CD4-positive, alpha-beta T cell (primary cell): ENCODE data around the gene S100Z. TPM values are rescaled to one million over a fixed set of nuclear protein-coding genes. Genes with fewer than 3 reads are reported as not detected.

ENCODE experiments used
- ATAC-seq: fragments of 200-7000 bp; cut with Tn5 transposase; one replicate; pipeline ENCODE4 v1.10.0; 2022; ENCODE audit warnings: mild to moderate bottlenecking; ENCODE audit not compliant: poor library complexity
- CTCF ChIA-PET: fragments of 350-600 bp; sonication (Branson Sonifier 250); formaldehyde crosslinking; loops from one replicate; lab custom pipeline; 2021; ENCODE audit warnings: antibody characterized with exemption, inconsistent platforms; lab: Charles Lee
- POLR2A ChIA-PET: fragments of 350-600 bp; sonication (Branson Sonifier 250); formaldehyde crosslinking; loops from one replicate; lab custom pipeline; 2021; ENCODE audit warnings: antibody characterized with exemption, inconsistent platforms; lab: Charles Lee
- DNase-seq, 14 experiments: peaks; one replicate each; pipeline ENCODE4 v3.0.0-alpha.2; 2013 to 2020; ENCODE audit warnings: mixed read lengths in 2 of 14
- H3K27ac ChIP-seq, 2 donors: one replicate each; pipeline versions ENCODE4 v1.5.1 to v1.7.0; 2013; ENCODE audit warnings: low read length in 2 of 2, low read depth in 1 of 2, mild to moderate bottlenecking in 1 of 2
- H3K27me3 ChIP-seq, 2 experiments: 1 replicate in 1 of 2; 2 replicates in 1 of 2; pipeline versions ENCODE4 v1.6.1 to v1.7.0; 2013; ENCODE audit warnings: low read length in 2 of 2, control low read depth in 1 of 2, mild to moderate bottlenecking in 1 of 2, moderate library complexity in 1 of 2; ENCODE audit not compliant: insufficient read depth in 2 of 2, control insufficient read depth in 1 of 2
- H3K36me3 ChIP-seq: one replicate; pipeline ENCODE4 v1.6.1; 2013; ENCODE audit warnings: low read length, control low read depth; ENCODE audit not compliant: insufficient read depth
- H3K4me1 ChIP-seq: one replicate; pipeline ENCODE4 v1.6.1; 2013; ENCODE audit warnings: low read length, control low read depth; ENCODE audit not compliant: insufficient read depth
- H3K4me3 ChIP-seq: one replicate; pipeline ENCODE4 v1.5.1; 2013; ENCODE audit warnings: mild to moderate bottlenecking, low read length, moderate library complexity
- H3K9me3 ChIP-seq, 2 experiments: 1 replicate in 1 of 2; 2 replicates in 1 of 2; pipeline versions ENCODE4 v1.6.1 to v1.7.0; 2013; ENCODE audit warnings: low read length in 2 of 2, mild to moderate bottlenecking in 2 of 2, control low read depth in 1 of 2, moderate library complexity in 1 of 2; ENCODE audit not compliant: control insufficient read depth in 1 of 2, insufficient read depth in 1 of 2
- H3K27ac Mint-ChIP-seq: one replicate; pipeline ENCODE4 v1.8.0; 2020; ENCODE audit warnings: mixed read lengths
- H3K27me3 Mint-ChIP-seq: one replicate; pipeline ENCODE4 v1.8.0; 2021; ENCODE audit warnings: mixed read lengths
- H3K36me3 Mint-ChIP-seq: one replicate; pipeline ENCODE4 v1.8.0; 2021; ENCODE audit warnings: low read depth, mixed read lengths
- H3K4me1 Mint-ChIP-seq: one replicate; pipeline ENCODE4 v1.8.0; 2021; ENCODE audit warnings: low read depth, mixed read lengths
- H3K4me3 Mint-ChIP-seq: one replicate; pipeline ENCODE4 v1.8.0; 2020; ENCODE audit warnings: mild to moderate bottlenecking, mixed read lengths
- H3K9me3 Mint-ChIP-seq: one replicate; pipeline ENCODE4 v1.8.0; 2020; ENCODE audit warnings: mixed read lengths
- CTCF ChIP-seq: fragments of 200-600 bp; IDR thresholded peaks from one replicate; pipeline ENCODE4 v1.8.0; 2022; ENCODE audit warnings: antibody characterized with exemption, mild to moderate bottlenecking
- intact Hi-C, 2 experiments: fragments of 100-400 bp; cut with DNase I in 1 of 2; cut with micrococcal nuclease in 1 of 2; formaldehyde crosslinking; loops; one replicate each; pipeline versions ENCODE4 v1.15.1 to v1.9.0; 2023 to 2025; cut with DNase I, micrococcal nuclease
- polyA plus RNA-seq, 2 donors: library from polyadenylated mRNA; unstranded; fragments of 120-200 nt; gene quantifications; one replicate each; pipeline ENCODE4 v1.2.1, GENCODE V29; 2013
- total RNA-seq, 174 experiments: library from RNA in 2 of 174; stranded (reverse) in 2 of 174; gene quantifications; one replicate each; pipeline ENCODE4 v1.2.3 and lab custom pipeline; 2021 to 2026

The S100Z gene
- total RNA-seq (under 1 TPM; 0.22 to 0.47 TPM), total RNA-seq (lab: John Stamatoyannopoulos, UW) (0 to 1.3 (median 0.32) reads per million in 172 experiments)
- polyA plus RNA-seq (2013, experiment 1 of 2): 3.7 TPM
- 1.6 TPM for polyA plus RNA-seq (2013, experiment 2 of 2)

DNA sequence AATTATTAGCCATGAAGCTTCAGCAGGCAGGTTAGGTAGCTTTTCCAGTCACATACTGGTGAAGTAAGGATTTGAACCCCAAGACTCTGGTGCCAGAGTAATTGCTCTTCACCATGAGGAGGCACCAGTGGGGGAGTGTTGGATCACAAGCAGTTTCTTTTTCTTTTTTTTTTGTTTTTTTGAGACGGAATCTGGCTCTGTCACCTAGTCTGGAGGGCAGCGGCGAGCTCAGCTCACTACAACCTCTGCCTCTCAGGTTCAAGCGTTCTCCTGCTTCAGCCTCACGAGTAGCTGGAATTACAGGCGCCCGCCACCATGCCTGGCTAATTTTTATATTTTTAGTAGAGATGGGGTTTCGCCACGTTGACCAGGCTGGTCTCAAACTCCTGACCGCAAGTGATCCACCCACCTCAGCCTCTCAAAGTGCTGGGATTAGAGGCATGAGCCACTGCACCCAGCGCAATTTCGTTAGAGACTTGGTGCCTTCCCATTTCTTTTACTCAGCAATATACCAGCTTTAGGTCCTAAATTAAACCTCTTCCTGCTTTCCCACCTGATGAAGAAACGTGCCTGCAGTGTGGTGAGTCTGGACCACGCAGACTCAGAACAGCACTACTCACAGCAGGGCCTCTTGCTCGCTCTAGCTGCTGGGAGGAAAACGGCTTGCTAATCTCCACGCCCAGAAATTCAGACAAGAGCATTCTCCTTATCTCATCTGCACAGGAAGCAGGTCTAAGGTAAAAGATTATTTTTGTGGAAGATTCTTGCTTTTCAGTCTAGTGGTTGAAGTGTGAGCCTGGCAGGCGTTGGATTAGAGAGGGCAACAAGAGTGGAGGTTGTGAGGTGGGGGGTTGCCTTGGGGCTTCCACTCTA is at the start of gene S100Z:
Gene S100Z (plus strand): TSS at position 596 of the 873 bp plus-strand sequence. CDS start 25,346 bp downstream, outside the sequence.
- no peaks in the 10 kb centered on the region for H3K9me3 ChIP-seq
- CTCF ChIA-PET: no interaction called here
- H3K9me3 Mint-ChIP-seq: no peaks in the 10 kb centered on the region
- H3K27ac Mint-ChIP-seq: peak within 1 kb of the TSS; percentile 48
- POLR2A ChIA-PET: interaction anchor here (0.6 to 1.3 kb wide), 2 partner anchors 180 to 1366 kb away, joined by 3 read pairs; no protein-coding TSS in a partner anchor
- peak within 1 kb of the TSS; percentile 38 for H3K4me3 Mint-ChIP-seq
- H3K4me1 Mint-ChIP-seq: peaks cover 31% of the 10 kb centered on the region
- H3K27me3 ChIP-seq: no peaks in the 10 kb centered on the region
- H3K4me3 ChIP-seq: peak within 1 kb of the TSS; percentile 13
- intact Hi-C loops: loop anchor here in 1 of 2 experiments (2.0 kb wide), 1 partner anchor 31 kb away; the partner anchor contains the start of gene F2RL1
- H3K4me1 ChIP-seq: peaks cover 25% of the 10 kb centered on the region
- peak within 1 kb of the TSS in 1 of 2 donors; percentile 56 for H3K27ac ChIP-seq
- no peaks in the 10 kb centered on the region for H3K36me3 Mint-ChIP-seq
- no peak for TF ChIP-seq CTCF
- ATAC-seq (peak; percentile 93), DNase-seq (peak; percentile 6 to 69 (median 30))
- no peaks in the 10 kb centered on the region for H3K27me3 Mint-ChIP-seq
- no peaks in the 10 kb centered on the region for H3K36me3 ChIP-seq

GRCh38 chr5:76800579-76800978 is 49.2 kb upstream of the S100Z start:
- Mint-ChIP-seq H3K27me3 (no peaks in the 10 kb centered on the region), H3K36me3 (no peaks in the 10 kb centered on the region), H3K9me3 (no peaks in the 10 kb centered on the region), H3K27ac (no peak overlapping the region), H3K4me1 (no peaks in the 10 kb centered on the region), H3K4me3 (no peak overlapping the region)
- no peak for TF ChIP-seq CTCF
- intact Hi-C loops: no loop called here
- ChIA-PET POLR2A (no interaction called here), CTCF (no interaction called here)
- no peaks in the 10 kb centered on the region for H3K27me3 ChIP-seq
- ATAC-seq: no peak
- no peaks in the 10 kb centered on the region for H3K36me3 ChIP-seq
- no peaks in the 10 kb centered on the region for H3K9me3 ChIP-seq
- H3K4me3 ChIP-seq: no peak overlapping the region
- no peak for DNase-seq
- H3K4me1 ChIP-seq: no peaks in the 10 kb centered on the region
- H3K27ac ChIP-seq: no peak overlapping the region

GRCh38 chr5:76801159-76801802 is 48.5 kb upstream of the S100Z start:
- Histone ChIP-seq H3K4me3 (no peak overlapping the region), H3K9me3 (no peaks in the 10 kb centered on the region), H3K27ac (no peak overlapping the region), H3K27me3 (no peaks in the 10 kb centered on the region), H3K36me3 (no peaks in the 10 kb centered on the region), H3K4me1 (no peaks in the 10 kb centered on the region)
- Mint-ChIP-seq H3K4me1 (no peaks in the 10 kb centered on the region), H3K27ac (no peak overlapping the region), H3K4me3 (no peak overlapping the region), H3K36me3 (no peaks in the 10 kb centered on the region), H3K9me3 (no peaks in the 10 kb centered on the region), H3K27me3 (no peaks in the 10 kb centered on the region)
- ChIA-PET POLR2A (no interaction called here), CTCF (no interaction called here)
- ATAC-seq: no peak
- no peak for DNase-seq
- no peak for TF ChIP-seq CTCF
- intact Hi-C loops: no loop called here
